Measurements from ENCODE around the gene NUP205.
"Not testable (repeated sequence)": the region's sequence is repeated elsewhere in the genome, so short reads cannot be mapped to it uniquely, and the experiment has no call there.

The NUP205 gene

GRCh38 chr7:135620980-135621850 is 63.5 kb downstream of the NUP205 start:
- DNase-seq = peak; percentile 17

GRCh38 chr7:135634191-135634878 is 76.6 kb downstream of the NUP205 start:
- no peak for DNase-seq

- DNase-seq = not testable (repeated sequence)
Observed at GRCh38 chr7:135639690-135640089, 82.0 kb downstream of the NUP205 start.

- no peak for DNase-seq
Observed at GRCh38 chr7:135644154-135644553, 86.4 kb downstream of the NUP205 start.

GRCh38 chr7:135644729-135645128 is 87.0 kb downstream of the NUP205 start:
- DNase-seq = no peak

GRCh38 chr7:135645296-135645904 is 87.7 kb downstream of the NUP205 start:
- DNase-seq = no peak

- DNase-seq = no peak
Observed at GRCh38 chr7:135647755-135648154, 90.0 kb downstream of the NUP205 start.

GRCh38 chr7:135648235-135648634 is 90.5 kb downstream of the NUP205 start:
- DNase-seq = no peak

- DNase-seq = no peak
Observed at GRCh38 chr7:135650831-135651573, 93.3 kb downstream of the NUP205 start.

GRCh38 chr7:135653340-135654080 is 95.8 kb downstream of the NUP205 start:
- DNase-seq = no peak

- DNase-seq = no peak
Observed at GRCh38 chr7:135658564-135658963, 100.8 kb downstream of the NUP205 start.

GRCh38 chr7:135659159-135659846 is 101.6 kb downstream of the NUP205 start:
- DNase-seq = no peak

- DNase-seq = no peak
Observed at GRCh38 chr7:135661311-135662122, 103.8 kb downstream of the NUP205 start.

- DNase-seq = no peak
Observed at GRCh38 chr7:135662123-135662372, 104.3 kb downstream of the NUP205 start.

GRCh38 chr7:135662373-135663114 is 104.8 kb downstream of the NUP205 start, which contains the start of gene STMP1:
Gene STMP1, plus strand, starts transcription at chr7:135662514.
- peak; percentile 83 for DNase-seq

- DNase-seq = no peak
Observed at GRCh38 chr7:135664046-135664589, 106.4 kb downstream of the NUP205 start.

GRCh38 chr7:135665042-135665441 is 107.3 kb downstream of the NUP205 start:
- DNase-seq = no peak

- DNase-seq = no peak
Observed at GRCh38 chr7:135666156-135666555, 108.4 kb downstream of the NUP205 start.

- DNase-seq = no peak
Observed at GRCh38 chr7:135666846-135667245, 109.1 kb downstream of the NUP205 start.

- DNase-seq = not testable (repeated sequence)
Observed at GRCh38 chr7:135667626-135668025, 109.9 kb downstream of the NUP205 start.
